Small intestine (tissue), 7 donors: ENCODE measurements around the gene ARR3. TPM values are rescaled to one million over a fixed set of nuclear protein-coding genes. Genes with fewer than 3 reads are reported as not detected.
"Not testable (repeated sequence)": the region's sequence is repeated elsewhere in the genome, so short reads cannot be mapped to it uniquely, and the experiment has no call there.

Experiments
- DNase-seq, 2 donors: peaks; one replicate each; pipeline versions ENCODE4 v3.0.0 to v3.0.0-alpha.2; 2013
- FAIRE-seq: peaks from 2 replicates; lab custom pipeline; 2012; peaks lifted over from hg19 to GRCh38; lab: Jason Lieb, UNC
- H3K27ac ChIP-seq, 3 donors: one replicate each; pipeline ENCODE4 v1.5.1; 2013; ENCODE audit warnings: low read length in 2 of 3, mild to moderate bottlenecking in 2 of 3, control low read depth in 1 of 3, inconsistent platforms in 1 of 3, low read depth in 1 of 3, moderate library complexity in 1 of 3
- H3K27me3 ChIP-seq, 3 donors: one replicate each; pipeline ENCODE4 v1.6.1; 2013; ENCODE audit warnings: low read length in 3 of 3, inconsistent platforms in 1 of 3; ENCODE audit not compliant: control insufficient read depth in 3 of 3, insufficient read depth in 3 of 3
- H3K36me3 ChIP-seq, 3 donors: one replicate each; pipeline ENCODE4 v1.6.1; 2013; ENCODE audit warnings: low read length in 3 of 3, inconsistent platforms in 1 of 3, low read depth in 1 of 3, mild to moderate bottlenecking in 1 of 3, moderate library complexity in 1 of 3; ENCODE audit not compliant: control insufficient read depth in 3 of 3, insufficient read depth in 2 of 3
- H3K4me1 ChIP-seq, 3 donors: one replicate each; pipeline ENCODE4 v1.6.1; 2013; ENCODE audit warnings: low read length in 2 of 3, inconsistent platforms in 1 of 3, low read depth in 1 of 3, mild to moderate bottlenecking in 1 of 3, moderate library complexity in 1 of 3; ENCODE audit not compliant: control insufficient read depth in 3 of 3, insufficient read depth in 2 of 3
- H3K4me3 ChIP-seq, 3 donors: one replicate each; pipeline ENCODE4 v1.5.1; 2013; ENCODE audit warnings: low read length in 3 of 3, control low read depth in 1 of 3, inconsistent platforms in 1 of 3, low read depth in 1 of 3, mild to moderate bottlenecking in 1 of 3, moderate library complexity in 1 of 3
- H3K9me3 ChIP-seq, 2 donors: one replicate each; pipeline ENCODE4 v1.6.1; 2013; ENCODE audit warnings: low read depth in 1 of 2, low read length in 1 of 2; ENCODE audit not compliant: control insufficient read depth in 2 of 2, insufficient read depth in 1 of 2
- WGBS, 3 donors: extraction: QIAGEN DNeasy Blood & Tissue Kit; methylation state at CpG; one replicate each; pipeline ENCODE4 v1.1.7; 2013; 5-methylcytosine and 5-hydroxymethylcytosine counted together
- polyA plus RNA-seq, 4 donors: library from polyadenylated mRNA; stranded (reverse) in 3 of 4; unstranded in 1 of 4; fragments of 200-250 nt in 3 of 4; fragments of 120-200 nt in 1 of 4; gene quantifications; one replicate each; pipeline versions ENCODE4 v1.2.1 to v1.2.3, GENCODE V29; 2013
- donor health status: healthy with polysubstance abuse.
- donor health status: control.
- donor health status: control.
- donor health status: Bipolar disorder and iron deficiency.
- donor health status: healthy.

The ARR3 gene
- polyA plus RNA-seq, 4 donors = 0.39 to 1.0 TPM; not detected in 2

DNA sequence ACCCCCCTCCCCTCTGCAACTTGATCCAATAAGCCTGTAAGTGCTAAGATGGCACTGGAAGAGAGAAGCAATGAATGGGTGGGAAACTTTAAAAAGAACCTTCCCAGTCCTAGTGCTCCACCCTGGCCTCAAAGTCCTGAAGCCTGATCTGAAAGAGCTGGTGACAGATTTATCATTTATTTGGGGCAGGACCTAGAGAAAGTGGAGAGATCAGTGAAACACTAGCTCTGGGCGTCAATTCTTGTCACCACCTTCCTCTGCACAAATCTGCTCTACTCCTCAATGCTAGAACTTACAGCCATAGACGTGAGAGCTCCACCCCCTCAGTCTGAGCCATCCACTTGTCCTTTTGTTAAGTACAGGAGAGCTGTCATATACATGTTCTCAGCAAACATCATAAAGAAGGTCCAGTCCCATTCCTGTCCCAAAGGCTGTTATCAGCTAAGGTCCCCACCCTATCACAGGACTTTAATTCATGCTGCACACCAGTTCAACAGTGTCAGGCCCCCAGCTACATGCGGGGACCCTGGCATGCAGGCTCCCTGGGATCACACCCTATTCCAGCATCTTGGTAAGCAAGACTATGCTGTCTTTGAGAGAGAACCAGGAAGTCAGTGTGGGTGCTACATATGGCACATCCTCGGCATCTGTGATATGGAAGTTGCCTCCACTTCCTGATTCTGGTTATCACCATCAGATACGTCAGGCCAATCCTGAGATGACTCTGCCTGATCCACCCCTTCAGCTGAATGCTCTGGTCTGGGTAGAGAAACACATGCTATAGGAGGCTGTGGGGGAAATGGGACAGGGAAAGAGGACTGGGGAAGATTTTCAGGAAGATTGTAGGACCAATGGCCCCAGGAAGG, 10.5 kb upstream of the ARR3 start:
- 59 to 79% (median 62%) methylated on average over 5 of the region's 5 CpGs for WGBS, 3 donors
- H3K4me1 ChIP-seq = peaks cover 0 to 16% (median 0%) of the 10 kb centered on the region in 3 donors
- no peak overlapping the region for H3K27ac ChIP-seq
- H3K27me3 ChIP-seq = no peaks in the 10 kb centered on the region
- peak; percentile 15 to 21 for DNase-seq
- H3K9me3 ChIP-seq = no peaks in the 10 kb centered on the region
- H3K36me3 ChIP-seq = no peaks in the 10 kb centered on the region
- no peak for FAIRE-seq
- no peak overlapping the region for H3K4me3 ChIP-seq

DNA sequence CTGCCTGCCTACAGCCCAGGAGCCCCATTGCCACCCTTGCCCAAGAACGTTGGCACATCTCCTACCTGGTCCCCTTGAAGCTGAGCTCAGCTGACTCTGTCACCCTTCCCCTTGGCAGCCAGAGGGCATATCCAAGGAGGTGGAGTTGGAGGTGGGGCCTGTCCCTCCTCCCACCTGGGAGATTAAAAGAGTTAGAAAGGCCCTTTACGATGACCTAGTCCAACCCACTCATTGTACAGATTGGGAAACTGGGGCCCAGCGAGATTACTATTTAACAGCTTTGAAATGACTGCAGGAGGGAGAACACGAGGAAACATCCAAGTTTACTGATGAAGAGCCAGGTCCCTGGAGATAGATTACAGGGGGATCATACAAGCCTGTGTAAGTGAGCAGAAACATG, 8.0 kb upstream of the ARR3 start, which contains the start of gene P2RY4:
TSS of gene P2RY4 (minus strand) at position 101 of the 400 bp plus-strand sequence. CDS start 580 bp downstream, outside the sequence.
- no peaks in the 10 kb centered on the region for H3K27me3 ChIP-seq
- 52 to 65% (median 55%) methylated on average over 4 of the region's 4 CpGs for WGBS, 3 donors
- no peaks in the 10 kb centered on the region for H3K36me3 ChIP-seq
- no peak within 1 kb of the TSS for H3K4me3 ChIP-seq
- FAIRE-seq = no peak
- DNase-seq = peak in 1 of 2 donors; percentile 26
- H3K27ac ChIP-seq = no peak within 1 kb of the TSS
- no peaks in the 10 kb centered on the region for H3K9me3 ChIP-seq
- peaks cover 0 to 8% (median 0%) of the 10 kb centered on the region in 3 donors for H3K4me1 ChIP-seq

DNA sequence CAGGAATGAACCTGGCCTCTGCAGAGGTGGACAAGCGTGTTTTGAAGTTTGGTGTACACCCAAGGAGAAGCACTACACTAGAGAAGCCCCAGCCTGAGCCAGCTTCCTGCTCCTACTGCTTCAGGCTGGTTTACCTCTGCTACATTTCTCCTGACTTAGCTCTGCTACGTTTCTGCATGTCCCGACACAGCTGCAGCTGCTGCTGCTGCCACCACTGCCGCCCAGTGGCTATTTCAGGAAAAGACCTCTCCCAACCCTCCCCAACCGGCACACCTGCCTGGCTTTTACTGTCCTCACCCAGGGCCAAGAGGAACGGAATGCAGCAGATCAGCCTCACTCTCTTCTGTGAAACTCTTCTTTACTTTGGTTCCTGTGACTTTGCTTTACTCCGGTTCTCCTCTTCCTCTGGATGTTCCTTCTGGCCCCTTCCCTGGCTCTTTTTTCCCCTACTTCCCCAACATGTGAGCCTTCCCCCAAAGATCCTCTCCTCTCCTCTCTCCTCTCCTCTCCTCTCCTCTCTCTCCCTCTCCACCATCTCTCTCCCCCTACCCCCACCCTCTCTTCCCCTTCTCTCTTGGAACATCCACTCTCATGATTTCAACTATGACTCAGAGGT, 5.1 kb upstream of the ARR3 start:
- no peaks in the 10 kb centered on the region for H3K9me3 ChIP-seq
- DNase-seq = peak; percentile 57 to 71
- no peaks in the 10 kb centered on the region for H3K36me3 ChIP-seq
- no peaks in the 10 kb centered on the region for H3K27me3 ChIP-seq
- WGBS, 3 donors = 16 to 30% (median 20%) methylated on average over 4 to 7 of the region's 7 CpGs
- H3K4me3 ChIP-seq = no peak overlapping the region
- H3K27ac ChIP-seq = no peak overlapping the region
- H3K4me1 ChIP-seq = no peaks in the 10 kb centered on the region
- no peak for FAIRE-seq

GRCh38 chrX:70264784-70265183, 3.4 kb upstream of the ARR3 start:
- DNase-seq = no peak
- Histone ChIP-seq H3K4me1 (no peaks in the 10 kb centered on the region), H3K4me3 (no peak overlapping the region), H3K27me3 (no peaks in the 10 kb centered on the region), H3K36me3 (no peaks in the 10 kb centered on the region), H3K27ac (no peak overlapping the region), H3K9me3 (no peaks in the 10 kb centered on the region)
- 50 to 80% (median 77%) methylated on average over 3 of the region's 3 CpGs for WGBS, 3 donors
- no peak for FAIRE-seq

DNA sequence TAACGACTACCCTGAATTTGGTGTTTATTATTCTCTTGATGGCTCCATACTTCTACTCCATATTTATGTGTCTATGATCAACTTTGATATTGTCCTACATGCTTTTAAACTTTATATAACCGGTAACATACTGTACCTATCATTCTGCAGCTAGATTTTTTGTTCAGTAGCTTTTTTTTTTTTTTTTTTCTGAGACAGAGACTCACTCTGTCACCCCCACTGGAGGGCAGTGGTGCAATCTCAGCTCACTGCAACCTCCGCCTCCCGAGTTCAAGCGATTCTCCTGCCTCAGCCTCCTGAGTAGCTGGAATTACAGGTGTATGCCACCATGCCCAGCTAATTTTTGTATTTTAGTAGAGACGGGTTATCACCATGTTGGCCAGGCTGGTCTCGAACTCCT, 5.9 kb downstream of the ARR3 start:
- FAIRE-seq, DNase-seq, H3K27me3 ChIP-seq: not testable (repeated sequence)

GRCh38 chrX:70279081-70279480, 10.9 kb downstream of the ARR3 start:
- no peaks in the 10 kb centered on the region for H3K27me3 ChIP-seq
- H3K4me1 ChIP-seq = no peaks in the 10 kb centered on the region
- H3K9me3 ChIP-seq = no peaks in the 10 kb centered on the region
- H3K4me3 ChIP-seq = no peak overlapping the region
- no peak for DNase-seq
- no peak for FAIRE-seq
- H3K36me3 ChIP-seq = no peaks in the 10 kb centered on the region
- WGBS, 3 donors = 86 to 96% (median 92%) methylated on average over 3 of the region's 3 CpGs
- H3K27ac ChIP-seq = no peak overlapping the region

More for the DNA sequence above, 5.9 kb downstream of the ARR3 start:
- H3K4me3 ChIP-seq, H3K9me3 ChIP-seq, H3K4me1 ChIP-seq, H3K27ac ChIP-seq, H3K36me3 ChIP-seq: not testable (repeated sequence)
- WGBS, 3 donors = 77 to 80% (median 79%) methylated on average over 7 of the region's 7 CpGs

DNA sequence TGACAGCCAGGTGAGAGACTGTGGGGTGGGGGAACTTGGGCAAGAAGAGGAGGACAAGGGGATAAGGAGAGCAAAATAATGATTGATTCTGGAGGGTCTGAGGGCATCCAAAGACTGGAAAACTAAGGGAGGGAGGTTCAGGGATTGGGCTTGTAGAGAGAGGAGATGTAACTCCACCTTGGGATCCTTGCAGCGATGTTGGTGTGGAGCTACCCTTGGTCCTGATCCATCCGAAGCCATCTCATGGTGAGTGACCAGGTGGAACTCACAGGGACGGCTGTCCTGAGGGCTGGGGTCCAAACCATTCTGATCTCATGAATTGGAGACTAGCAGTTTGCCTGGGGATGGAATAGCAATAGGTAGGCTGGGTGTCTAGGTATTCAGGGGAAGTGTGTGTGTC, 12.4 kb downstream of the ARR3 start:
- Histone ChIP-seq H3K4me3 (no peak overlapping the region), H3K36me3 (no peaks in the 10 kb centered on the region), H3K4me1 (no peaks in the 10 kb centered on the region), H3K27me3 (no peaks in the 10 kb centered on the region), H3K9me3 (no peaks in the 10 kb centered on the region), H3K27ac (no peak overlapping the region)
- FAIRE-seq = no peak
- no peak for DNase-seq
- WGBS, 3 donors = 91 to 95% (median 93%) methylated on average over 3 of the region's 3 CpGs

DNA sequence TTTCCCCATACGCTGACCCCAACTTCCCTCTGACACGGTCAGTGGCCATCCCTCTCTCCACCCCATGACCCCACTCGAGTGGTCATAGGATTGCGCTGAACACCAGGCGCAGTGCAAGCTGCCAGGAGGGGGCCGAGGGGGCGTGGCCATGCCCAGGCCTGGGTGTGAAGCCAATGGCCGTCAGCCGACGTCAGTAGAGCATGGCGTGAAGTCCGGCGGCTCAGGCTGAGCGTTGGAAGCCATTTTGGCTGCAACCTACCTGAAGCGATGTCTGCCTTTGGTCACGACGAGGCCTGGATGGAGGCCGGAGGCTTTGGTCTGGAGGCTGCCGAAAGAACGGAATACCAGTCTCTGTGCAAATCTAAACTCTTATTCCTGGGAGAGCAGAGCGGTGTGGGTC, 13.8 kb downstream of the ARR3 start, which contains the start of gene RAB41:
TSS of gene RAB41 (plus strand) at position 222 of the 400 bp plus-strand sequence. CDS start at position 268, 46 bp downstream.
- FAIRE-seq = no peak
- Histone ChIP-seq H3K27ac (no peak within 1 kb of the TSS), H3K36me3 (peaks cover 0 to 3% (median 0%) of the 10 kb centered on the region in 3 donors), H3K4me1 (no peaks in the 10 kb centered on the region), H3K9me3 (no peaks in the 10 kb centered on the region), H3K27me3 (no peaks in the 10 kb centered on the region), H3K4me3 (no peak within 1 kb of the TSS)
- 92 to 97% (median 93%) methylated on average over 21 of the region's 21 CpGs for WGBS, 3 donors
- no peak for DNase-seq
